GM12801 (cell line): ENCODE measurements around the gene ZNF710.

Source experiments
- CTCF ChIP-seq: IDR thresholded peaks from one replicate; pipeline ENCODE4 v1.5.1; 2011; ENCODE audit warnings: control low read depth; ENCODE audit not compliant: insufficient read length; ENCODE audit errors: extremely low read depth

Gene ZNF710

GRCh38 chr15:90022345-90022744 lies 21.2 kb downstream of the ZNF710 start:
- no peak for TF ChIP-seq CTCF

- no peak for TF ChIP-seq CTCF
Measured at GRCh38 chr15:90022905-90023700, 22.0 kb downstream of the ZNF710 start.

- TF ChIP-seq CTCF, result no peak
Measured at GRCh38 chr15:90024406-90024805, 23.3 kb downstream of the ZNF710 start.

- no peak for TF ChIP-seq CTCF
Measured at GRCh38 chr15:90025489-90026033, 24.4 kb downstream of the ZNF710 start.

GRCh38 chr15:90028376-90028944 lies 27.3 kb downstream of the ZNF710 start:
- TF ChIP-seq CTCF, result no peak

- TF ChIP-seq CTCF, result no peak
Measured at GRCh38 chr15:90029024-90029423, 27.9 kb downstream of the ZNF710 start.

- TF ChIP-seq CTCF, result no peak
Measured at GRCh38 chr15:90030376-90030775, 29.3 kb downstream of the ZNF710 start.
